ENCODE results near the gene IL17B. TPM values are rescaled to one million over a fixed set of nuclear protein-coding genes. Genes with fewer than 3 reads are reported as not detected.

IL17B gene
- total RNA-seq, 1 experiment from 2014 or later = not detected

GRCh38 chr5:149387081-149387631 lies 8.1 kb upstream of the IL17B start:
- Mint-ChIP-seq H3K27me3 (ENCODE audit: insufficient read depth, unreplicated experiment) (no peaks in the 10 kb centered on the region), H3K4me1 (ENCODE audit: low read depth, unreplicated experiment) (peaks cover under 1% of the 10 kb centered on the region), H3K36me3 (ENCODE audit: insufficient read depth, unreplicated experiment) (no peaks in the 10 kb centered on the region), H3K27ac (ENCODE audit: unreplicated experiment) (no peak overlapping the region), H3K4me3 (ENCODE audit: unreplicated experiment) (no peak overlapping the region), H3K9me3 (ENCODE audit: unreplicated experiment) (no peaks in the 10 kb centered on the region)
- CTCF ChIA-PET = interaction anchor here (0.7 kb wide), 1 partner anchor 36 kb away, joined by 4 read pairs; no protein-coding TSS in a partner anchor
- TF ChIP-seq, protein P1, sequence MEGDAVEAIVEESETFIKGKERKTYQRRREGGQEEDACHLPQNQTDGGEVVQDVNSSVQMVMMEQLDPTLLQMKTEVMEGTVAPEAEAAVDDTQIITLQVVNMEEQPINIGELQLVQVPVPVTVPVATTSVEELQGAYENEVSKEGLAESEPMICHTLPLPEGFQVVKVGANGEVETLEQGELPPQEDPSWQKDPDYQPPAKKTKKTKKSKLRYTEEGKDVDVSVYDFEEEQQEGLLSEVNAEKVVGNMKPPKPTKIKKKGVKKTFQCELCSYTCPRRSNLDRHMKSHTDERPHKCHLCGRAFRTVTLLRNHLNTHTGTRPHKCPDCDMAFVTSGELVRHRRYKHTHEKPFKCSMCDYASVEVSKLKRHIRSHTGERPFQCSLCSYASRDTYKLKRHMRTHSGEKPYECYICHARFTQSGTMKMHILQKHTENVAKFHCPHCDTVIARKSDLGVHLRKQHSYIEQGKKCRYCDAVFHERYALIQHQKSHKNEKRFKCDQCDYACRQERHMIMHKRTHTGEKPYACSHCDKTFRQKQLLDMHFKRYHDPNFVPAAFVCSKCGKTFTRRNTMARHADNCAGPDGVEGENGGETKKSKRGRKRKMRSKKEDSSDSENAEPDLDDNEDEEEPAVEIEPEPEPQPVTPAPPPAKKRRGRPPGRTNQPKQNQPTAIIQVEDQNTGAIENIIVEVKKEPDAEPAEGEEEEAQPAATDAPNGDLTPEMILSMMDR (IDR thresholded peaks at IDR 0.05; ENCODE audit: insufficient read depth in 1 of 2, low read depth in 1 of 2, low read length in 1 of 2, severe bottlenecking in 1 of 2, unreplicated experiment in 1 of 2) = no peak
- Histone ChIP-seq H3K36me3 (ENCODE audit: control insufficient read depth, insufficient read depth, low read length) (no peaks in the 10 kb centered on the region), H3K27me3 (replicated peaks; ENCODE audit: control insufficient read depth, insufficient read depth, low read length) (no peaks in the 10 kb centered on the region), H3K4me1 (no peaks in the 10 kb centered on the region), H3K4me3 (ENCODE audit: low read depth, low read length) (no peak overlapping the region), H3K9me3 (no peaks in the 10 kb centered on the region)
- POLR2A ChIA-PET = no interaction called here
- intact Hi-C loops (cut with micrococcal nuclease; ENCODE audit: unreplicated experiment) = no loop called here
- no peak for DNase-seq
- no TSS peak for BruUV-seq (replicated peaks)

GRCh38 chr5:149386166-149386565 lies 7.1 kb upstream of the IL17B start:
- H3K4me1 ChIP-seq = no peaks in the 10 kb centered on the region
- Mint-ChIP-seq H3K27ac (ENCODE audit: unreplicated experiment) (no peak overlapping the region), H3K9me3 (ENCODE audit: unreplicated experiment) (no peaks in the 10 kb centered on the region), H3K27me3 (ENCODE audit: insufficient read depth, unreplicated experiment) (no peaks in the 10 kb centered on the region), H3K4me3 (ENCODE audit: unreplicated experiment) (no peak overlapping the region), H3K4me1 (ENCODE audit: low read depth, unreplicated experiment) (peaks cover 11% of the 10 kb centered on the region), H3K36me3 (ENCODE audit: insufficient read depth, unreplicated experiment) (no peaks in the 10 kb centered on the region)
- TF ChIP-seq, protein P1 (IDR thresholded peaks at IDR 0.05; ENCODE audit: insufficient read depth in 1 of 2, low read depth in 1 of 2, low read length in 1 of 2, severe bottlenecking in 1 of 2, unreplicated experiment in 1 of 2) = no peak
- no peaks in the 10 kb centered on the region for H3K9me3 ChIP-seq
- no TSS peak for BruUV-seq (replicated peaks)
- intact Hi-C loops (cut with micrococcal nuclease; ENCODE audit: unreplicated experiment) = no loop called here
- no peak for DNase-seq
- no peaks in the 10 kb centered on the region for H3K27me3 ChIP-seq (replicated peaks; ENCODE audit: control insufficient read depth, insufficient read depth, low read length)
- ChIA-PET CTCF (interaction anchor here (1.3 kb wide), 1 partner anchor 56 kb away, joined by 3 read pairs; no protein-coding TSS in a partner anchor), POLR2A (no interaction called here)
- no peaks in the 10 kb centered on the region for H3K36me3 ChIP-seq (ENCODE audit: control insufficient read depth, insufficient read depth, low read length)
- no peak overlapping the region for H3K4me3 ChIP-seq (ENCODE audit: low read depth, low read length)

- ChIA-PET CTCF (no interaction called here), POLR2A (no interaction called here)
- Mint-ChIP-seq H3K9me3 (ENCODE audit: unreplicated experiment) (no peaks in the 10 kb centered on the region), H3K27me3 (ENCODE audit: insufficient read depth, unreplicated experiment) (no peaks in the 10 kb centered on the region), H3K27ac (ENCODE audit: unreplicated experiment) (no peak overlapping the region), H3K36me3 (ENCODE audit: insufficient read depth, unreplicated experiment) (no peaks in the 10 kb centered on the region), H3K4me3 (ENCODE audit: unreplicated experiment) (no peak overlapping the region), H3K4me1 (ENCODE audit: low read depth, unreplicated experiment) (peaks cover 11% of the 10 kb centered on the region)
- intact Hi-C loops (cut with micrococcal nuclease; ENCODE audit: unreplicated experiment) = no loop called here
- no TSS peak for BruUV-seq (replicated peaks)
- no peak for DNase-seq
- Histone ChIP-seq H3K4me1 (0 out of 2 replicates have a peak, but pooled peaks cover 6% of the 10 kb centered on the region), H3K9me3 (no peaks in the 10 kb centered on the region), H3K36me3 (ENCODE audit: control insufficient read depth, insufficient read depth, low read length) (no peaks in the 10 kb centered on the region), H3K27me3 (replicated peaks; ENCODE audit: control insufficient read depth, insufficient read depth, low read length) (no peaks in the 10 kb centered on the region), H3K4me3 (ENCODE audit: low read depth, low read length) (no peak overlapping the region)
- TF ChIP-seq, protein P1 (IDR thresholded peaks at IDR 0.05; ENCODE audit: insufficient read depth in 1 of 2, low read depth in 1 of 2, low read length in 1 of 2, severe bottlenecking in 1 of 2, unreplicated experiment in 1 of 2) = no peak
Observed at GRCh38 chr5:149383399-149383798, 4.3 kb upstream of the IL17B start.
